HepG2 (cell line): ENCODE results near the gene MAD2L2. TPM values are rescaled to one million over a fixed set of nuclear protein-coding genes. Genes with fewer than 3 reads are reported as not detected.

ENCODE experiments used
- AGO1 ChIP-seq: fragments of 200-400 bp; formaldehyde crosslinking; IDR thresholded peaks from 2 replicates; pipeline ENCODE4 v1.6.1; 2017; ENCODE audit warnings: mild to moderate bottlenecking, low read depth, low read length, moderate library complexity; ENCODE audit not compliant: poor library complexity, severe bottlenecking
- ATF7 ChIP-seq, 2 experiments: fragments of 450-650 bp in 1 of 2; sonication (generic) in 1 of 2; formaldehyde crosslinking in 1 of 2; IDR thresholded peaks; 2 replicates each; pipeline versions ENCODE4 v1.4.0 to v1.6.1; 2016 to 2020; ENCODE audit warnings: antibody characterized with exemption in 1 of 2, mild to moderate bottlenecking in 1 of 2, missing genetic modification reagents in 1 of 2
- BORCS8-MEF2B ChIP-seq: sonication (generic); formaldehyde crosslinking; IDR thresholded peaks from 2 replicates; pipeline ENCODE4 v1.8.0; 2022; ENCODE audit warnings: mild to moderate bottlenecking, missing genetic modification reagents
- CREM ChIP-seq, 2 experiments: sonication (generic) in 1 of 2; formaldehyde crosslinking in 1 of 2; IDR thresholded peaks; 2 replicates each; pipeline versions ENCODE4 v1.4.0 to v1.6.1; 2016 to 2020; ENCODE audit warnings: antibody characterized with exemption in 1 of 2, mild to moderate bottlenecking in 1 of 2, missing genetic modification reagents in 1 of 2
- GATAD2A ChIP-seq: IDR thresholded peaks from 2 replicates; pipeline ENCODE4 v1.6.1; 2016
- NPAS2 ChIP-seq: sonication (generic); formaldehyde crosslinking; IDR thresholded peaks from 2 replicates; pipeline ENCODE4 v1.8.0; 2022; ENCODE audit warnings: mild to moderate bottlenecking, missing genetic modification reagents, borderline replicate concordance
- SKIL ChIP-seq: sonication (generic); formaldehyde crosslinking; IDR thresholded peaks from 2 replicates; pipeline ENCODE4 v1.8.0; 2022; ENCODE audit warnings: missing genetic modification reagents, mild to moderate bottlenecking, moderate library complexity, borderline replicate concordance
- TAF15 ChIP-seq: fragments of 200-400 bp; formaldehyde crosslinking; IDR thresholded peaks from one replicate; pipeline ENCODE4 v1.6.1; 2018; ENCODE audit warnings: mild to moderate bottlenecking, low read depth, low read length; ENCODE audit not compliant: poor library complexity, severe bottlenecking
- TCF7 ChIP-seq: sonication (generic); IDR thresholded peaks from 2 replicates; pipeline ENCODE4 v1.6.1; 2016; ENCODE audit warnings: antibody characterized with exemption, low read depth
- TFAP4 ChIP-seq: sonication (generic); IDR thresholded peaks from 2 replicates; pipeline ENCODE4 v1.6.1; 2016; ENCODE audit warnings: low read depth, borderline replicate concordance
- ZNF280D ChIP-seq: sonication (generic); formaldehyde crosslinking; IDR thresholded peaks from 2 replicates; pipeline ENCODE4 v1.5.1; 2020; ENCODE audit warnings: mild to moderate bottlenecking, missing genetic modification reagents
- ZNF362 ChIP-seq: sonication (generic); formaldehyde crosslinking; IDR thresholded peaks from 2 replicates; pipeline ENCODE4 v1.4.0; 2020; ENCODE audit warnings: missing genetic modification reagents, mild to moderate bottlenecking, borderline replicate concordance
- ZNF432 ChIP-seq: sonication (generic); formaldehyde crosslinking; IDR thresholded peaks from 2 replicates; pipeline ENCODE4 v1.5.0; 2020; ENCODE audit warnings: missing genetic modification reagents, mild to moderate bottlenecking, borderline replicate concordance
- ZNF543 ChIP-seq: sonication (generic); formaldehyde crosslinking; IDR thresholded peaks from 2 replicates; pipeline ENCODE4 v1.4.0; 2020; ENCODE audit warnings: mild to moderate bottlenecking, missing genetic modification reagents
- ZNF687 ChIP-seq: sonication (generic); formaldehyde crosslinking; IDR thresholded peaks from 2 replicates; pipeline ENCODE4 v1.5.1; 2020; ENCODE audit warnings: mild to moderate bottlenecking, missing genetic modification reagents, moderate library complexity
- polyA plus RNA-seq, 8 experiments: library from polyadenylated mRNA; depleted of rRNA in 3 of 8; stranded (reverse) in 7 of 8; unstranded in 1 of 8; fragments of >200 nt; fragmentation: Illumina TruSeq in 4 of 8; extraction: Trizol in 4 of 8; gene quantifications; 2 replicates each; pipeline versions ENCODE4 v1.2.1 to v1.2.3, GENCODE V29; 2011 to 2016; ENCODE audit warnings: low read depth in 4 of 8, missing spikeins in 1 of 8, mixed read lengths in 1 of 8; ENCODE audit not compliant: insufficient read depth in 1 of 8
- total RNA-seq, 5 experiments: library from RNA; depleted of rRNA; stranded (reverse); fragments of >200 nt; fragmentation: Illumina TruSeq; extraction: Trizol; gene quantifications; 2 replicates each; pipeline ENCODE4 v1.2.3, GENCODE V29; 2016; ENCODE audit warnings: low read depth in 1 of 5

MAD2L2 gene
- total and polyA plus RNA-seq, 2 of the 13 experiments (the other 11 are each of a cell fraction or from before 2014, with no cell fraction given), result 51.8 to 53.8 TPM

- TF ChIP-seq AGO1, result no peak
- no peak for TF ChIP-seq ATF7 (IDR thresholded peaks at IDR 0.05)
- TF ChIP-seq ATF7 (CRISPR knock-in tag; IDR thresholded peaks at IDR 0.05), result 0 out of 2 replicates have a peak, but pooled peaks have one; percentile 37
- TF ChIP-seq GATAD2A, result peak; percentile 45; the same call in 1 of the 2 replicates
- peak; percentile 88 for TF ChIP-seq TFAP4
- 0 out of 2 replicates have a peak, but pooled peaks have one; percentile 10 for TF ChIP-seq TCF7
- no peak; the same call in 1 of the 2 replicates for TF ChIP-seq ZNF362 (CRISPR knock-in tag)
- peak; percentile 65 for TF ChIP-seq BORCS8-MEF2B (CRISPR knock-in tag)
- no peak for TF ChIP-seq SKIL (CRISPR knock-in tag)
- TF ChIP-seq CREM (IDR thresholded peaks at IDR 0.05), result peak; percentile 62; the same call in 1 of the 2 replicates
- TF ChIP-seq CREM (CRISPR knock-in tag; IDR thresholded peaks at IDR 0.05), result no peak
- peak; percentile 49 for TF ChIP-seq TAF15
- peak; percentile 23; the same call in 1 of the 2 replicates for TF ChIP-seq ZNF280D
- no peak for TF ChIP-seq NPAS2 (CRISPR knock-in tag)
- no peak for TF ChIP-seq ZNF432 (CRISPR knock-in tag)
- TF ChIP-seq ZNF543, result peak; percentile 14; the same call in 1 of the 2 replicates
- TF ChIP-seq ZNF687 (CRISPR knock-in tag), result peak; percentile 90
Observed at GRCh38 chr1:11671544-11672286, 9.2 kb downstream of the MAD2L2 start (continued).
